Measurements from ENCODE around the gene SGPL1.
"Not testable (repeated sequence)": the region's sequence is repeated elsewhere in the genome, so short reads cannot be mapped to it uniquely, and the experiment has no call there.

SGPL1 gene

GRCh38 chr10:70815504-70816219 lies at the start of gene SGPL1:
Gene SGPL1 (plus strand): TSS chr10:70815948. CDS start chr10:70816854, 906 bp downstream.
- DNase-seq: peak; percentile 91

GRCh38 chr10:70768026-70768685 lies 47.6 kb upstream of the SGPL1 start:
- DNase-seq: not testable (repeated sequence)

GRCh38 chr10:70769121-70769520 lies 46.6 kb upstream of the SGPL1 start:
- no peak for DNase-seq

- DNase-seq: no peak
Observed at GRCh38 chr10:70770001-70770400, 45.7 kb upstream of the SGPL1 start.

GRCh38 chr10:70770516-70770915 lies 45.2 kb upstream of the SGPL1 start:
- DNase-seq: not testable (repeated sequence)

GRCh38 chr10:70771311-70772194 lies 44.2 kb upstream of the SGPL1 start:
- no peak for DNase-seq

GRCh38 chr10:70772627-70773026 lies 43.1 kb upstream of the SGPL1 start:
- no peak for DNase-seq

- DNase-seq: no peak
Observed at GRCh38 chr10:70773461-70773860, 42.3 kb upstream of the SGPL1 start.

GRCh38 chr10:70773965-70774809 lies 41.6 kb upstream of the SGPL1 start:
- no peak for DNase-seq

GRCh38 chr10:70774810-70775678 lies 40.7 kb upstream of the SGPL1 start:
- no peak for DNase-seq

- DNase-seq: no peak
Observed at GRCh38 chr10:70775679-70776454, 39.9 kb upstream of the SGPL1 start.

- DNase-seq: no peak
Observed at GRCh38 chr10:70776455-70777005, 39.2 kb upstream of the SGPL1 start.

- DNase-seq: no peak
Observed at GRCh38 chr10:70777063-70777875, 38.5 kb upstream of the SGPL1 start.

GRCh38 chr10:70778267-70778924 lies 37.4 kb upstream of the SGPL1 start:
- DNase-seq: no peak

GRCh38 chr10:70779088-70779487 lies 36.7 kb upstream of the SGPL1 start:
- DNase-seq: no peak

- DNase-seq: no peak
Observed at GRCh38 chr10:70779511-70780369, 36.0 kb upstream of the SGPL1 start.

GRCh38 chr10:70780370-70780760 lies 35.4 kb upstream of the SGPL1 start:
- DNase-seq: no peak

GRCh38 chr10:70780772-70781171 lies 35.0 kb upstream of the SGPL1 start:
- no peak for DNase-seq

All from activated CD4-positive, alpha-beta T cell treated with anti-CD3 and anti-CD28 coated beads, Interleukin-10, Interleukin-2, amounts not matched to agents 100 ng/mL and 50 ng/mL, durations not matched to agents 16 hours and 8 hours (primary cell).